ENCODE measurements around the gene C16orf95.
A peak's percentile ranks its signal among the peaks of the same experiment; 100 is the strongest.

C16orf95 gene

DNA sequence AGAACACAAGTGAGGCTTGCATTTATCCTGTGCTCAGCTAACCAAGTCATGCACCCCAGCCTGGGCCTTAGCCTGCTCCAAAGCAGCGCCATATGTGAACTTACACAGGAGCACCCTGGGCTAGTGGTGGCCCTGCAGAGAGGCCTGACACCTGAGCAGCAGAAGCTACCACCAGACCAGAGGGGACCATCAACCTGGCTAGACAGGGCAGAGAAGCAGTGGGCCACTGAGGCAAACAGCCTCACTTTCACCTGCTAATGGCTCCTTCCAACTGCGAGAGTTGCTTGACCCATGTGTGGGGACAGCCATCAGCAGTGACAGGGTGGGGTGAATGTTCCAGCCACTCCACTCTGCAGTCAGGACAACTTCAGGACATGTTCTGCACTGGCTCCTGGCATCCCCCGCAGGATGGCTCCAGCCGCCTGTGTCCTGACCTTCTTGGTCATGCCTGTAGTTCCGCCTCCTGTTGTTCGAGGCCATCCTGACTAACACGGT, 2.9 kb upstream of the C16orf95 start:
- no peak overlapping the region for H3K4me3 Mint-ChIP-seq
- H3K27ac Mint-ChIP-seq = no peak overlapping the region
- no peaks in the 10 kb centered on the region for H3K36me3 Mint-ChIP-seq

GRCh38 chr16:87319011-87319410, 1.8 kb upstream of the C16orf95 start:
- H3K4me1 Mint-ChIP-seq (ENCODE audit: low read depth) = peaks cover 11% of the 10 kb centered on the region
- no peaks in the 10 kb centered on the region for H3K9me3 Mint-ChIP-seq (ENCODE audit: low read depth)
- peak overlapping the region; percentile 97 for H3K4me3 Mint-ChIP-seq
- no peaks in the 10 kb centered on the region for H3K36me3 Mint-ChIP-seq
- H3K27me3 Mint-ChIP-seq = no peaks in the 10 kb centered on the region
- peak overlapping the region; percentile 96 for H3K27ac Mint-ChIP-seq

More for the DNA sequence above, 2.9 kb upstream of the C16orf95 start:
- Mint-ChIP-seq H3K4me1 (ENCODE audit: low read depth) (peaks cover 11% of the 10 kb centered on the region), H3K27me3 (no peaks in the 10 kb centered on the region), H3K9me3 (ENCODE audit: low read depth) (no peaks in the 10 kb centered on the region)

GRCh38 chr16:87317750-87318644, 805 bp upstream of the C16orf95 start:
- no peaks in the 10 kb centered on the region for H3K27me3 Mint-ChIP-seq
- peak overlapping the region; percentile 97 for H3K4me3 Mint-ChIP-seq
- peaks cover 11% of the 10 kb centered on the region for H3K4me1 Mint-ChIP-seq (ENCODE audit: low read depth)
- H3K9me3 Mint-ChIP-seq (ENCODE audit: low read depth) = no peaks in the 10 kb centered on the region
- peak overlapping the region; percentile 96 for H3K27ac Mint-ChIP-seq
- H3K36me3 Mint-ChIP-seq = no peaks in the 10 kb centered on the region

- H3K4me3 Mint-ChIP-seq = peak overlapping the region; percentile 97
- no peaks in the 10 kb centered on the region for H3K9me3 Mint-ChIP-seq (ENCODE audit: low read depth)
- H3K4me1 Mint-ChIP-seq (ENCODE audit: low read depth) = peaks cover 11% of the 10 kb centered on the region
- H3K36me3 Mint-ChIP-seq = no peaks in the 10 kb centered on the region
- H3K27me3 Mint-ChIP-seq = no peaks in the 10 kb centered on the region
- H3K27ac Mint-ChIP-seq = peak overlapping the region; percentile 96
Measured at GRCh38 chr16:87316450-87316922, 706 bp downstream of the C16orf95 start.

DNA sequence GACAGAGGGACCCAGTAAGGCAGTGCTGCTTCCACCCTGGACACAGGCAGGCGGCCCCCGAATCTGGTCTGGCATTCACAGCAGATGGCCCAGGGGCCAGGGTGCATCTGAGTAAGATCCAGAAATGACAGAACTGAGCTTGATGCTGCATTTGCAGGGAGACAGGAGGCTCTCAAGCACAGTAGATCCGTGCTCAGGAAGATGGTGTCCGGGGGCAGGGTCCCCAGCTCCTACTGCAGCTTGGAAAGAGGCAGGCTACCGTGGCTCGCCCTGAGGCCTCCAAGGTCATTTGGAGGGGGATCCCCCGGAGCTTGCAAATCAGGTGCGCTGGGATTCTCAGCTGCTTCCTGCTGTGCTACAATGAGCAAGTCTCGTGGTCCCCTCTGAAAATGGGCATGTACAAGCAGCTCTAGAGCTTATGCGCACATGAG, 2.2 kb downstream of the C16orf95 start:
- no peaks in the 10 kb centered on the region for H3K27me3 Mint-ChIP-seq
- H3K27ac Mint-ChIP-seq = no peak overlapping the region
- no peaks in the 10 kb centered on the region for H3K36me3 Mint-ChIP-seq
- H3K4me1 Mint-ChIP-seq (ENCODE audit: low read depth) = peaks cover 11% of the 10 kb centered on the region
- H3K9me3 Mint-ChIP-seq (ENCODE audit: low read depth) = no peaks in the 10 kb centered on the region
- H3K4me3 Mint-ChIP-seq = no peak overlapping the region

DNA sequence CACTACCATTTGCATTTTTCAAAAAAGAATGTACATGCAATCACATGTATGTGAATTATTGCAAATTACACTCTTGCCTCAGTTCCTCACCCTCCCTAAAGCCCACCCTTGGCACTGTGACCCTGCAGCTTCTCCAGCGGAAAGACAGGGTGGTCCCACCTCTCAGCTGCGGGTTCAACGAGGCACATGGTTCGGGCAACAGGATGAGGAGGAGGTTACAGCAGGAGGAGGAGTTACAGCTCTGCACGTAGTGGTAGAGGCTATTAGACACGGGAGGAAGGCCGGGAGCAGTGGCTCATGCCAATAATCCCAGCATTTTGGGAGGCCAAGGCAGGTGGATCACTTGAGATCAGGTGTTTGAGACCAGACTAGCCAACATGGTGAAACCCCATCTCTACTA, 5.2 kb downstream of the C16orf95 start:
- no peaks in the 10 kb centered on the region for H3K9me3 Mint-ChIP-seq (ENCODE audit: low read depth)
- H3K36me3 Mint-ChIP-seq = peaks cover 3% of the 10 kb centered on the region
- H3K4me3 Mint-ChIP-seq = no peak overlapping the region
- no peak overlapping the region for H3K27ac Mint-ChIP-seq
- no peaks in the 10 kb centered on the region for H3K27me3 Mint-ChIP-seq
- H3K4me1 Mint-ChIP-seq (ENCODE audit: low read depth) = no peaks in the 10 kb centered on the region

DNA sequence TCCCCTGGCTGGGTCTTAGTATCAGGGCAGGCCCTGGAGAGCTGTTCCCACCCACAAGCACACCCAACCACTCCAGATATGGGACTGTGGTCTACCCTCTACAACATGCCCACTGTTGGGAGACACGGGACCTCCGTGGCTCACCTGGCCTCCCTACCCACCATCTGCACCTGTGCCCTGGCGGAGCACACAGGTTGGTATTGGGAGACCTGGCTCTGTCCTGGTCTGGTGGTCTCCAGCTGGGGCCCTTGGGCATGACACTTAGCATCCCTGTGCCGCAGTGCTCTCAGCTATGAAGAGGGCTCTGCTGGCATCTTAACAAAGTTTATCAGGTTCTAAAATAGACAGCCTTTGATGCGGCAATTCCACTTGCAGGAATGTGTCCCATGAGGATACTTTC, 5.8 kb downstream of the C16orf95 start:
- Mint-ChIP-seq H3K27me3 (no peaks in the 10 kb centered on the region), H3K27ac (no peak overlapping the region), H3K9me3 (ENCODE audit: low read depth) (no peaks in the 10 kb centered on the region), H3K4me1 (ENCODE audit: low read depth) (no peaks in the 10 kb centered on the region), H3K4me3 (no peak overlapping the region), H3K36me3 (peaks cover 3% of the 10 kb centered on the region)

DNA sequence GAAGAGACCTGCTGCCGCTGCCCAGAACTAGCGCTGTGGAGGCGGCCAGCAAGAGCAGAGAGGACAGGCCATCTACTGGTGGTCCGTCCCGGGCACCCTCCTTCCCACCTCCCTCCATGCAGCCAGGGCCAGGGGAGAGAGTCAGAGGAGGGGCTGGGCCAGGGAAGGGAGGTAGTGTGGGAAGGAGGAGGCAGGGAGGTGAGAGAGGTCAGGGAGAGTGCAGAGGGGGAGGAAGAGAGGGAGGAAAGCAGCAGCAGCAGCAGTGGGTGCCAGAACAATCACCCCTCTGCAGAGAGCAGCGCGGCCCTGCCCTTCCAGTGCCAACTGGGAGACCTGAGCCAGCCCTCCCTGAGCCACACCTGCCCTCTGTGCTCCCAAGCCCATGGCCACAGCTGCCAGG, 6.6 kb downstream of the C16orf95 start:
- no peaks in the 10 kb centered on the region for H3K9me3 Mint-ChIP-seq (ENCODE audit: low read depth)
- no peaks in the 10 kb centered on the region for H3K4me1 Mint-ChIP-seq (ENCODE audit: low read depth)
- no peak overlapping the region for H3K4me3 Mint-ChIP-seq
- H3K36me3 Mint-ChIP-seq = peaks cover 3% of the 10 kb centered on the region
- H3K27ac Mint-ChIP-seq = no peak overlapping the region
- no peaks in the 10 kb centered on the region for H3K27me3 Mint-ChIP-seq

DNA sequence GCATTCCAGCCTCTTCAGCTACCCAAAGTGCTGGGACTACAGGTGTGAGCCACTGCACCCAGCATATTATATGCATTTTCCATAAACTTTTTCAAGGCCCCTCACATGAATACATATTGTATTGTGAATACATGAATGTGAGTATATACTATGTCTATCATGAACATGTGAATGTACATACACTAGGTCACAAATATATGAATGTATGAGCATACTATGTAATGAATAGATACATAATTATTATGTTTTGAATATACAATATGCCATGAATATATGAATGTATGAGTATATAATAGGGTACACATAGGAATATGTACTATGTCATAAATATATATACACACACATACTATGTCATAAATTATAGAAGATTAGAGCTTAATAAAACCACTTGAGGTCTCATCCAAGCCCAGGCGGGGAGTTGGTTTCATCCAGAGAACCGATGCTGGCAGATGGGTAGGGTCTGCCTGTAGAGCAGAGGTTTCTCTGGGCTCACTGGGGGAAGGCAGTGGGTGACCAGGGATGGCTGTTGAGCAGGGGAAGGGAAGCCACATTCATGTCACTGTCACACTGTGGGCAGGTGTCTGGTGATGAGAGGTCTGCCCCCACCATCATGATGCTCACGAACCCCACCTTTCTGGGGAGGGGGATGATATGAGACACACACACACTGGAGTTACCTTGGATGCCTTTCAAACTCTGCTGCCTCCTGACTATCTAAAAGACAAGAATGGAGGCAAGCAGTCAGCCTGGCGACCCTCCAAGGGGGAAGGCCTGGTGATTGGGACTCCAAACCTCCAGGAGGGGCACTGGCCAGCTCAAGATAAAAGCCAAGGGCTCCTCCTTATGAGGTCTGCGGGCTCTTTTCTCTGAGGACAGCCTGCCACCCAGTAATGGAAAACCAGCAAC, 7.3 kb downstream of the C16orf95 start:
- Mint-ChIP-seq H3K27me3 (no peaks in the 10 kb centered on the region), H3K4me3 (no peak overlapping the region), H3K36me3 (peaks cover 3% of the 10 kb centered on the region), H3K4me1 (ENCODE audit: low read depth) (no peaks in the 10 kb centered on the region), H3K27ac (no peak overlapping the region), H3K9me3 (ENCODE audit: low read depth) (no peaks in the 10 kb centered on the region)

- Mint-ChIP-seq H3K4me1 (ENCODE audit: low read depth) (peaks cover under 1% of the 10 kb centered on the region), H3K27ac (no peak overlapping the region), H3K9me3 (ENCODE audit: low read depth) (no peaks in the 10 kb centered on the region), H3K27me3 (no peaks in the 10 kb centered on the region), H3K36me3 (peaks cover 3% of the 10 kb centered on the region), H3K4me3 (no peak overlapping the region)
Measured at GRCh38 chr16:87308826-87309225, 8.4 kb downstream of the C16orf95 start.

DNA sequence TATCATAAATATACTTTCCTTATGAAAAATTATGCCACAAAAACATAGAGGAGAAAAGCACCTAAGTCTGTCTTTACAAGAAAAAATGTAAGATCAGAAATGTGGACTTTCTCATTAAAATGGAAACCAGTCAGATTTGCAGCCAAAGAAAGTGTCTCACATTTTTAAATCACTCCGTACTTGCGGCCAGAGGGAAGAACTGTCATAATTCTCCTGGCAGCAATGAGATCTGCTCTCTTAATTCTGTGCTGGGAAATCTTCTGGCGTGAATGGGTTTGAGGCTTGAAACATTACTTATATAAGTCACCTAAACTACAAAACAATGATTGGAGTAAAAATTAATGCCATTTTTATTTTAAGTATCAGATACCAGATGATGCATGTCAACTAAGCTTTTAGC, 10.7 kb downstream of the C16orf95 start:
- H3K27ac Mint-ChIP-seq = no peak overlapping the region
- H3K4me3 Mint-ChIP-seq = no peak overlapping the region
- no peaks in the 10 kb centered on the region for H3K9me3 Mint-ChIP-seq (ENCODE audit: low read depth)
- H3K27me3 Mint-ChIP-seq = no peaks in the 10 kb centered on the region
- H3K4me1 Mint-ChIP-seq (ENCODE audit: low read depth) = peaks cover 9% of the 10 kb centered on the region
- H3K36me3 Mint-ChIP-seq = peaks cover 3% of the 10 kb centered on the region

- H3K27ac Mint-ChIP-seq = no peak overlapping the region
- peaks cover 3% of the 10 kb centered on the region for H3K36me3 Mint-ChIP-seq
- no peak overlapping the region for H3K4me3 Mint-ChIP-seq
- no peaks in the 10 kb centered on the region for H3K27me3 Mint-ChIP-seq
- peaks cover 9% of the 10 kb centered on the region for H3K4me1 Mint-ChIP-seq (ENCODE audit: low read depth)
- H3K9me3 Mint-ChIP-seq (ENCODE audit: low read depth) = no peaks in the 10 kb centered on the region
Measured at GRCh38 chr16:87305505-87306391, 11.4 kb downstream of the C16orf95 start.

DNA sequence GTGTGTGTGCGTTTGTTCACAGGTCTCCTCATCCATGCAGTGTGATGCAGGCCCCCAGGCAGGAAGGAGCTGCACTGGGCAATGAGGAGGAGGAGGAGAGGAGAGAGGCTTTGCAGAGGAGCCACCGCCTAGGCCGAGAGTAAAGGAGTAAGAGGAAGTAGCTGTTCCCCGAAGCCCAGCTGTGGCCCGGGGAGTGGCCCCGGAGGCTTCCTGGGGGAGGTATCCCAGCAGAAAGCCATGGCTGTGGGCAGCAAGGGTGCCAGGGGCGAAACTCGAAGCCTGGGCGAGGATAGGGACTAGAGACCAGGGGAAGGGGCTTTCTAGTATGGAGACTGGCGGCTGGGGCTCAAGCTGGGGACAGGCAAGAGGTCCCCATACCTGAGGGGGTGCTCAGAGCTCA, 12.2 kb downstream of the C16orf95 start:
- no peaks in the 10 kb centered on the region for H3K27me3 Mint-ChIP-seq
- no peaks in the 10 kb centered on the region for H3K9me3 Mint-ChIP-seq (ENCODE audit: low read depth)
- peaks cover 9% of the 10 kb centered on the region for H3K4me1 Mint-ChIP-seq (ENCODE audit: low read depth)
- H3K27ac Mint-ChIP-seq = no peak overlapping the region
- no peak overlapping the region for H3K4me3 Mint-ChIP-seq
- H3K36me3 Mint-ChIP-seq = peaks cover 5% of the 10 kb centered on the region

DNA sequence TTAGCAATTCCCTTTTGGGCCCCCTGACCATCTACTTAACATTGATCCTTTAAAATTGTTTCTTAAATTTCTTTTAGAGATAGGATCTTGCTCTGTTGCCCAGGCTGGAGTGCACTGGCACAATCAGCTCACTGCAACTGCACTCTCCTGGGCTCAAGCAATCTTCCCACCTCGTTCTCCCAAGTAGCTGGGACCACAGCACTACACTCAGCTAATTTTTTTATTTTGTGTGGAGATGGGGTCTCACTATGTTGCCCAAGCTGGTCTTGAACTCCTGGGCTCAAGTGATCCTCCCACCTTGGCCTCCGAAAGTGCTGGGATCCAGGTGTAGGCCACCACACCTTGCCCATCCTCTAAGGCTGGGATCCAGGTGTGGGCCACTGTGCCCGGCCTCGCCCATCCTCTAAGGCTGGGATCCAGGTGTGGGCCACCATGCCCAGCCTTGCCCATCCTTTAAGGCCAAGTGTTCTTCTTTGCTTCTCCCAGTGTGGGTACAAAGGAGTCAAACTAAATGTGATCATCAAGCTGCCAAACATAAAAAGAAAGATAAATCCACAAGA, 13.2 kb downstream of the C16orf95 start:
- Mint-ChIP-seq H3K27ac (no peak overlapping the region), H3K4me1 (ENCODE audit: low read depth) (peaks cover 9% of the 10 kb centered on the region), H3K4me3 (no peak overlapping the region), H3K27me3 (no peaks in the 10 kb centered on the region), H3K9me3 (ENCODE audit: low read depth) (no peaks in the 10 kb centered on the region), H3K36me3 (peaks cover 5% of the 10 kb centered on the region)
